Colonic mucosa (tissue), 4 donors: ENCODE results near the gene EXOC3L1. TPM values are rescaled to one million over a fixed set of nuclear protein-coding genes. Genes with fewer than 3 reads are reported as not detected.

Experiments
- DNase-seq: peaks from one replicate; pipeline ENCODE4 v3.0.0-alpha.2; 2020
- H3K27ac ChIP-seq: fragments of 200-600 bp; one replicate; pipeline ENCODE4 v1.8.0; 2021
- H3K27me3 ChIP-seq: fragments of 200-600 bp; one replicate; pipeline ENCODE4 v1.8.0; 2021
- H3K36me3 ChIP-seq: fragments of 200-600 bp; one replicate; pipeline ENCODE4 v1.8.0; 2021
- H3K4me1 ChIP-seq: fragments of 200-600 bp; one replicate; pipeline ENCODE4 v1.8.0; 2021; ENCODE audit warnings: mild to moderate bottlenecking
- H3K4me3 ChIP-seq: fragments of 200-600 bp; one replicate; pipeline ENCODE4 v1.8.0; 2021
- H3K9ac ChIP-seq, 2 donors: one replicate each; pipeline ENCODE4 v1.7.0; 2013; ENCODE audit warnings: control low read depth in 2 of 2, low read depth in 2 of 2, low read length in 2 of 2
- H3K9me3 ChIP-seq: fragments of 200-600 bp; one replicate; pipeline ENCODE4 v1.8.0; 2021
- intact Hi-C: fragments of 100-400 bp; cut with DNase I; formaldehyde crosslinking; loops from one replicate; pipeline ENCODE4 v1.14.1; 2022
- total RNA-seq, 2 donors: library from RNA; stranded (reverse); fragmentation: NEBNext Ultra II Directional in 1 of 2; extraction: Animal tissue kit (Norgen Biotek cat#: 25700) in 1 of 2; gene quantifications; one replicate each; pipeline ENCODE4 v1.2.1, GENCODE V29; 2021
- TF ChIP-seq, protein P1 (sequence below): fragments of 200-600 bp; IDR thresholded peaks from one replicate; pipeline ENCODE4 v1.8.0; 2022; ENCODE audit warnings: antibody characterized with exemption, mild to moderate bottlenecking
- donor health status: healthy.
- donor health status: DM: no; HTN: no; CAD: no.
- donor health status: DM: no; HTN: no; CAD: no.

The EXOC3L1 gene
- total RNA-seq, 2 donors from 2014 or later = 2.3 to 4.6 TPM

DNA sequence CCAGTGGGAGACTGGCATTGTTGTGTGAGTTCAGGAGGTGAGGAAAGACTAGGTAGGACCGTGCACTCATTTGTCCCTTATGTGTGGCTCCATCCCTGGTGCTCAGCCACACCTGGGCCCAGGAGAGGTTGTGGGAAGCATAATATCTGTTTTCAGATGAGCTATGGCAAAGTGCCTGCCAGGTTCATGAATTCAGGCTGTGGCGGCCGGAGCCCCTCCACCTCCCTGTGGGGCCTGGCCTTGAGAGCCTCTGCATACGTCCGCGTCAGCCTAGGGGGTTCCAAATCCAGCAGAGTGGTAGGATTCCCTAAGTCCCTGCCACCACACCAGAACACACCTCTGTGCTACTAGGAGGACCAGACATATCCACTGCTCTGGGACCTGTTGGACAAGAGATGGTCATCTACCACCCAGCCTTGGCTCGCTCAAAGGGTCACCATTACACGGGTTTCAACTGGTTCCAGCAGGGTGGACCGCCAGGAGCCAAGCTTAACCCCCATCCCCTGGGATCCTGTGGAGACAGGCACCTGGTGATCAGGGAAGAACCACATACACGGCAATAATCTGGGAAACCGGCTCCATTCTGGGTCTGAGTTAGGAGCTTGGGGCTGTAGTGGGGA lies 41.2 kb downstream of the EXOC3L1 start:
- intact Hi-C loops = no loop called here
- DNase-seq = no peak
- H3K36me3 ChIP-seq = peaks cover 3% of the 10 kb centered on the region
- H3K9ac ChIP-seq = no peak overlapping the region
- no peaks in the 10 kb centered on the region for H3K9me3 ChIP-seq
- H3K4me1 ChIP-seq = no peaks in the 10 kb centered on the region
- TF ChIP-seq, protein P1, sequence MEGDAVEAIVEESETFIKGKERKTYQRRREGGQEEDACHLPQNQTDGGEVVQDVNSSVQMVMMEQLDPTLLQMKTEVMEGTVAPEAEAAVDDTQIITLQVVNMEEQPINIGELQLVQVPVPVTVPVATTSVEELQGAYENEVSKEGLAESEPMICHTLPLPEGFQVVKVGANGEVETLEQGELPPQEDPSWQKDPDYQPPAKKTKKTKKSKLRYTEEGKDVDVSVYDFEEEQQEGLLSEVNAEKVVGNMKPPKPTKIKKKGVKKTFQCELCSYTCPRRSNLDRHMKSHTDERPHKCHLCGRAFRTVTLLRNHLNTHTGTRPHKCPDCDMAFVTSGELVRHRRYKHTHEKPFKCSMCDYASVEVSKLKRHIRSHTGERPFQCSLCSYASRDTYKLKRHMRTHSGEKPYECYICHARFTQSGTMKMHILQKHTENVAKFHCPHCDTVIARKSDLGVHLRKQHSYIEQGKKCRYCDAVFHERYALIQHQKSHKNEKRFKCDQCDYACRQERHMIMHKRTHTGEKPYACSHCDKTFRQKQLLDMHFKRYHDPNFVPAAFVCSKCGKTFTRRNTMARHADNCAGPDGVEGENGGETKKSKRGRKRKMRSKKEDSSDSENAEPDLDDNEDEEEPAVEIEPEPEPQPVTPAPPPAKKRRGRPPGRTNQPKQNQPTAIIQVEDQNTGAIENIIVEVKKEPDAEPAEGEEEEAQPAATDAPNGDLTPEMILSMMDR = no peak
- H3K4me3 ChIP-seq = no peak overlapping the region
- H3K27ac ChIP-seq = no peak overlapping the region
- no peaks in the 10 kb centered on the region for H3K27me3 ChIP-seq

DNA sequence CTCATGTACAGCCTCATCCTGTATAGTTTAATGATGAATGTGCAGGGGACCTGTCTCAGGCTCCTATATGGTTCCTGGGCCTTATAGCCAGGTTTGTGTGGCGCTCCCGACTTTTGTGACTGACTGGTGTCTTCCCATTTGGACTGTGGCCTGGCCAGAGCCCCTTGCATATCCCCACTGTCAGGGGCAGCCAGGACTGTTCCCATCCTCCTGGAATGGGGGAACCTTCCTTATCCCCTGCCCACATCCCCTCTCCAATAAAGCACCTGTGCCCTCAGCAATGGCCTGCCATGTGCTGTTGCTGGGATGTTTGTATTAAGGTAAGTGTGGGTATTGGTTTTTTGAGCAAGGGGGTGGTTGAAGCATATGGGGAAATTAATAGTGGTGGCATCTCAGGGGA lies 41.7 kb downstream of the EXOC3L1 start:
- Histone ChIP-seq H3K9me3 (no peaks in the 10 kb centered on the region), H3K4me1 (no peaks in the 10 kb centered on the region), H3K36me3 (peaks cover 3% of the 10 kb centered on the region), H3K27ac (no peak overlapping the region), H3K9ac (no peak overlapping the region), H3K27me3 (no peaks in the 10 kb centered on the region), H3K4me3 (no peak overlapping the region)
- intact Hi-C loops = no loop called here
- DNase-seq = no peak
- TF ChIP-seq, protein P1 = no peak

DNA sequence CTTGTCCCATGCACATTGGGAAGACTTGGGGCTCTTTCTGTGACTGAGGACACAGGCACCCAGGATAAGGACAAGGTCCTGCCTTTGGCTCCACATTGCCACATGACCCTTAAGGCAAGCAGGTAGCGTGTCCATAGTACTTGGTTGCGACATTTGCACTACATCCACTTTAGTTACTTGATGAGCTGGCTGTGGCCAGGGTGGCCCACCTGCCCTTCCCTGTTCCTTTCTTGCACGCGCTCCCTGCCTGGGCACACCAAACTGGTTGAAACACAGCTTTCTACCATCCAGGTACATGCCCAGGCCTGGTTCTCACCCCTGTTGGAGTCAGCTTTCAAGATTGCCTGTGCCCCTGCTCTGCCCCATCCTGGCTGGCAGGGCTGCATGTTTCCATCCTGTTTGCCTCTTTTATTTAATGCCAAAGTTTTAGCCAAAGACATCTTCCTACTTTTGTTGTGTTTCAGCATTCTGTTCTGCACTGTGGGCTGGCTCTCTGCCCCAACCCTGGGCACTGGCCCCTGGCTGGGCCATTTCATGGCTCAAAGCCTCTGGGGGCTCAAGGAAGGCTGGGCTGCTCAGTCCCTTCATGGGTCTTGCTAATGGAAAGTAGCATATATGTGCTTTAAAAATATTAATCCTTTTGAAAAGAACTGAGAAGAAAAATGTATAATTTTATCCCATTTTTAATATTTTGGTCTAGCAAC lies 42.3 kb downstream of the EXOC3L1 start:
- TF ChIP-seq, protein P1 = no peak
- no peak for DNase-seq
- H3K9ac ChIP-seq = no peak overlapping the region
- intact Hi-C loops = no loop called here
- no peaks in the 10 kb centered on the region for H3K27me3 ChIP-seq
- H3K36me3 ChIP-seq = peaks cover 3% of the 10 kb centered on the region
- H3K27ac ChIP-seq = no peak overlapping the region
- H3K4me3 ChIP-seq = no peak overlapping the region
- no peaks in the 10 kb centered on the region for H3K9me3 ChIP-seq
- no peaks in the 10 kb centered on the region for H3K4me1 ChIP-seq

DNA sequence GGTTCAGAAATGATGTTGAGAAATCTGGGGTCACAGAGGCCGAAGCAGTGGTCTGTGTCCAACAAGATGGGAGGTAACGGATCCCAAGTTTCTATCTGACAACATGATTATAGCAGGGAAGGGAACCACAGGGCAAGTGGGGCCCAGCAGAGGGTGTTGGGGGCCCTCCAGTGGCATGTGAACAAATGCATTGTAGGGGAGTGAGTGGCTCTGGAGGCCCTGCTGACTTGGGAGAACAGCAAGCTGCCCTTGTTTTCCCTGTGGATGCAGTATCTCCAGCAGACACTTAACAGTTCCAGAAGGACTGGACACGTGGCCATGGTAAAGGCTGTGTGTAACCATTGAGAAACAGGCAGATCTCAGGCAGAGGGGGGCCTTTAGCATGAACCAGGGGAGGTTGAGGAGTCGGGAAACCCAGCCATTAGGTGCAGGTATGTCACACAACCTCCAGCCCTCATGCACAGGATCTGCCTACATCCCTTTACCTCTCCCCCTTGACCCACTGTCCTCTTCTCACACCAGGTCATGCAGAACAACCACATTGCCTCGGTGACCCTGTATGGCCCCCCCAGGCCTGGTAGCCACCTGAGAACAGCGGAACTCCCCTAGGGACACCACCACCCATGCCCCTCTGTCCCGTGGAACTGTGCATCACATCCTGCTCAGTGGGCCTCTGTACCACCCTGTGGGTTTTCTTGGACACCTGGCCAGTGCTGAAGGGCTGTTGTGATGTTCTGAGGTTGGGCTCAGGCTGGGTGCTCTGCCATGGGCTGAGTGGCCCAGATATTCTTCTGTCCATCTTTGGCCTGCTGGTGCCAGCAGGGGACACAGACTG lies 43.2 kb downstream of the EXOC3L1 start:
- intact Hi-C loops = no loop called here
- TF ChIP-seq, protein P1 = no peak
- Histone ChIP-seq H3K4me3 (no peak overlapping the region), H3K4me1 (no peaks in the 10 kb centered on the region), H3K27ac (no peak overlapping the region), H3K27me3 (no peaks in the 10 kb centered on the region), H3K9me3 (no peaks in the 10 kb centered on the region), H3K9ac (no peak overlapping the region), H3K36me3 (peaks cover 3% of the 10 kb centered on the region)
- no peak for DNase-seq

DNA sequence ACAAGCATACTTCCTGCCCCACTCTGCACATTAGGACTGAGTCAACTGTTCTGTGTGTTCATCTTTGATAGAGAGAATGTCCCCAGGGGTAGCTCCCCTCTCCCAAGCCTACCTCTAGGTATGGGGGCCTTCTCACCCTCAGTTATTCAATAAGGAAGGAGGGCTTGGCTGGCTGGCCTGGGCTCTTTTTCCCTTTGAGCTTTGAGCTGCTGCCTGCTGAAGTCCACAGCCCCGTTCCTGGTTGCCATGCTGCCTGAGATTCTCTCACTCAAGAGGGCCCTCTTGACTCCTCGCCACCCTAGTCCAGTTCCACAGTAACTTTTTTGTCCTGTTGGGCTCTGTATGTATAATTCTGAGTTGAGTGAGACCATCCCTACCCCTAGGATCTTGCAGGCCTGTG lies 44.2 kb downstream of the EXOC3L1 start:
- Histone ChIP-seq H3K9me3 (no peaks in the 10 kb centered on the region), H3K27ac (no peak overlapping the region), H3K9ac (no peak overlapping the region), H3K4me3 (no peak overlapping the region), H3K27me3 (no peaks in the 10 kb centered on the region), H3K4me1 (no peaks in the 10 kb centered on the region), H3K36me3 (peaks cover 3% of the 10 kb centered on the region)
- TF ChIP-seq, protein P1 = no peak
- intact Hi-C loops = no loop called here
- DNase-seq = no peak
